HCT116 (cell line): Measurements from ENCODE around the gene GGTLC2. TPM values are rescaled to one million over a fixed set of nuclear protein-coding genes. Genes with fewer than 3 reads are reported as not detected.

Experiments
- ATAC-seq: fragments of 200-7000 bp; cut with Tn5 transposase; 2 replicates; pipeline ENCODE4 v1.9.1; 2020; ENCODE audit warnings: mild to moderate bottlenecking, moderate library complexity
- BruUV-seq: library from RNA; stranded (reverse); fragments of 400-500 nt; replicated peaks from 2 replicates; lab custom pipeline; 2021; lab: Mats Ljungman, UMichigan
- CTCF ChIA-PET: fragments of 300-600 bp; sonication (Branson Sonifier 250); formaldehyde crosslinking; loops from one replicate; lab custom pipeline; 2021; ENCODE audit warnings: antibody characterized with exemption; lab: Charles Lee
- POLR2A ChIA-PET: fragments of 300-600, 350-600 bp; sonication (Branson Sonifier 250); formaldehyde crosslinking; loops from one replicate; lab custom pipeline; 2021; ENCODE audit warnings: antibody characterized with exemption; lab: Charles Lee
- RAD21 ChIA-PET, 2 experiments: fragments of 300-600 bp; sonication (Branson Sonifier 250); formaldehyde crosslinking; loops; one replicate each; lab custom pipeline; 2023; ENCODE audit warnings: low total read pairs in 2 of 2; ENCODE audit not compliant: uncharacterized antibody in 2 of 2, unreplicated experiment in 2 of 2, low non-redundant PET in 1 of 2; lab: Charles Lee
- DNase-seq: peaks from one replicate; pipeline ENCODE4 v3.0.0-alpha.2; 2010; ENCODE audit warnings: low read depth, low spot score
- H2AFZ ChIP-seq: fragments of 200-600 bp; shearing (Covaris generic), sonication (generic); 2 replicates; pipeline ENCODE4 v1.6.1; 2017; ENCODE audit warnings: low read depth, mixed run types, mixed read lengths, antibody characterized with exemption, low read length; ENCODE audit not compliant: poor library complexity, severe bottlenecking
- H3K27ac ChIP-seq: 2 replicates; pipeline ENCODE4 v1.5.1; 2012; ENCODE audit warnings: low read depth, low read length
- H3K27me3 ChIP-seq: fragments of 200-600 bp; sonication (generic); 2 replicates; pipeline ENCODE4 v1.6.1; 2016; ENCODE audit warnings: mixed run types, low read length, mixed read lengths; ENCODE audit not compliant: insufficient read depth
- H3K36me3 ChIP-seq, 2 experiments: fragments of 200-500 bp in 1 of 2; fragments of 200-600 bp in 1 of 2; sonication (Bioruptor generic) in 1 of 2; sonication (generic) in 1 of 2; 2 replicates each; pipeline versions ENCODE4 v1.5.1 to v1.6.1; 2014 to 2016; ENCODE audit warnings: low read length in 2 of 2, inconsistent platforms in 1 of 2, mixed read lengths in 1 of 2, mixed run types in 1 of 2; ENCODE audit not compliant: insufficient read depth in 2 of 2, control insufficient read depth in 1 of 2
- H3K4me1 ChIP-seq, 2 experiments: fragments of 200-600 bp in 1 of 2; sonication (generic) in 1 of 2; 2 replicates each; pipeline versions ENCODE4 v1.5.1 to v1.6.1; 2012 to 2017; ENCODE audit warnings: low read length in 2 of 2, inconsistent platforms in 1 of 2, mild to moderate bottlenecking in 1 of 2, mixed read lengths in 1 of 2, mixed run types in 1 of 2, moderate library complexity in 1 of 2; ENCODE audit not compliant: insufficient read depth in 2 of 2, control insufficient read depth in 1 of 2
- H3K4me2 ChIP-seq: fragments of 200-600 bp; sonication (generic); 2 replicates; pipeline ENCODE4 v1.6.1; 2017; ENCODE audit warnings: mixed run types, low read length, mixed read lengths
- H3K4me3 ChIP-seq, 2 experiments: fragments of 200-600 bp in 1 of 2; sonication (generic) in 1 of 2; replicated peaks in 1 of 2; 2 replicates each; pipeline ENCODE4 v1.5.1; 2011 to 2016; ENCODE audit warnings: low read length in 2 of 2, control low read depth in 1 of 2, low read depth in 1 of 2, mild to moderate bottlenecking in 1 of 2, mixed read lengths in 1 of 2, mixed run types in 1 of 2
- H3K79me2 ChIP-seq: fragments of 200-600 bp; sonication (generic); 2 replicates; pipeline ENCODE4 v1.6.1; 2017; ENCODE audit warnings: mild to moderate bottlenecking, mixed run types, low read length, moderate library complexity, mixed read lengths; ENCODE audit not compliant: insufficient read depth
- H3K9ac ChIP-seq: fragments of 200-600 bp; sonication (generic); 2 replicates; pipeline ENCODE4 v1.6.1; 2016; ENCODE audit warnings: low read length, mixed read lengths
- H3K9me2 ChIP-seq: fragments of 200-600 bp; sonication (generic), shearing (Covaris generic); 2 replicates; pipeline ENCODE4 v1.6.1; 2017; ENCODE audit warnings: mixed run types, mild to moderate bottlenecking, moderate library complexity; ENCODE audit not compliant: insufficient read depth
- H3K9me3 ChIP-seq, 2 experiments: fragments of 200-500 bp in 1 of 2; fragments of 200-600 bp in 1 of 2; sonication (Bioruptor generic) in 1 of 2; sonication (generic) in 1 of 2; 2 replicates each; pipeline ENCODE4 v1.6.1; 2014 to 2017; ENCODE audit warnings: low read length in 2 of 2, mixed read lengths in 2 of 2, inconsistent platforms in 1 of 2, low read depth in 1 of 2, mild to moderate bottlenecking in 1 of 2, mixed run types in 1 of 2, moderate library complexity in 1 of 2; ENCODE audit not compliant: control insufficient read depth in 1 of 2, insufficient read depth in 1 of 2
- H4K20me1 ChIP-seq: fragments of 200-600 bp; sonication (generic), shearing (Covaris generic); 2 replicates; pipeline ENCODE4 v1.6.1; 2017; ENCODE audit warnings: mixed run types, mild to moderate bottlenecking, moderate library complexity; ENCODE audit not compliant: insufficient read depth
- EGR1 ChIP-seq: IDR thresholded peaks from 2 replicates; pipeline ENCODE4 v1.6.1; 2012; ENCODE audit warnings: low read depth
- EZH2phosphoT487 ChIP-seq: fragments of 200-600 bp; IDR thresholded peaks from 2 replicates; pipeline ENCODE4 v1.6.1; 2018; ENCODE audit warnings: antibody characterized with exemption, borderline replicate concordance
- FOSL1 ChIP-seq: IDR thresholded peaks from 2 replicates; pipeline ENCODE4 v1.6.1; 2012; ENCODE audit warnings: low read depth
- JUND ChIP-seq: IDR thresholded peaks from 2 replicates; pipeline ENCODE4 v1.6.1; 2012
- POLR2AphosphoS5 ChIP-seq: IDR thresholded peaks from 2 replicates; pipeline ENCODE4 v1.6.1; 2011; ENCODE audit warnings: mild to moderate bottlenecking, low read depth, low read length, moderate library complexity
- intact Hi-C: fragments of 100-400 bp; cut with micrococcal nuclease; formaldehyde crosslinking; loops from 2 replicates; pipeline ENCODE4 v1.10.0; 2022
- total RNA-seq: library from RNA; stranded (reverse); gene quantifications from one replicate; pipeline ENCODE4 v1.2.1, GENCODE V29; 2021; ENCODE audit not compliant: unreplicated experiment

GGTLC2 gene
- total RNA-seq, 1 experiment from 2014 or later: not detected

DNA sequence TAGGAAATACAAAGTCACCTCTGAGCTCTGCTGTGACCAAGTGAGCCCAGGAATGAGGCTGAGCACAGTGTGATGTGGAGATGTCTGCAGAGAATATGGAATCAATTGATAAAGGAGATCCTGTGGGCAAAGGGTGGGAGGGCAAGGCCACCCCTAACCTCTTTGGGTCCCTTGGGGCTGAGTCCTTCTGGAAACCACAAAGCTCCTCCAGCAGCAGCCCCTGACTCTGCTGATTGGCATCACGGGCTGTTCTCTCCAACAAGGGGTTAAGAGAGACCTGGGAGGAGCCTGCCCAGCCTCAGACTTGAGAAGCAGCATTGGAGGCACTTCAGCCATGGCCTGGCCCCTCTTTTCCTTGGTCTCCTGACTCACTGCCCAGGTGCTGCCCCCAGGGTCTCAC is 49.7 kb downstream of the GGTLC2 start:
- Histone ChIP-seq H3K4me2 (0 out of 2 replicates have a peak overlapping the region, but pooled peaks have one; percentile 75), H3K9me3 (no peaks in the 10 kb centered on the region), H3K79me2 (no peaks in the 10 kb centered on the region), H3K9ac (no peak overlapping the region), H3K27me3 (no peaks in the 10 kb centered on the region), H3K9me2 (no peaks in the 10 kb centered on the region), H4K20me1 (no peaks in the 10 kb centered on the region), H3K36me3 (no peaks in the 10 kb centered on the region), H3K4me3 (no peak overlapping the region), H2AFZ (no peak overlapping the region), H3K4me1 (peaks cover 10 to 24% of the 10 kb centered on the region in 2 experiments; a peak in 3 of 4 replicates), H3K27ac (no peak overlapping the region)
- no TSS peak for BruUV-seq
- ChIA-PET POLR2A (no interaction called here), RAD21 (interaction anchor here in 1 of 2 experiments (0.9 kb wide), 1 partner anchor 27 kb away, joined by 3 read pairs; no protein-coding TSS in a partner anchor), CTCF (interaction anchor here (1.0 to 3.0 kb wide), 8 partner anchors 9 to 190 kb away, joined by 3 to 14 read pairs (median 12); no protein-coding TSS in a partner anchor)
- TF ChIP-seq EGR1 (no peak), FOSL1 (no peak), JUND (no peak)
- intact Hi-C loops: no loop called here
- ATAC-seq: no peak
- DNase-seq: no peak

DNA sequence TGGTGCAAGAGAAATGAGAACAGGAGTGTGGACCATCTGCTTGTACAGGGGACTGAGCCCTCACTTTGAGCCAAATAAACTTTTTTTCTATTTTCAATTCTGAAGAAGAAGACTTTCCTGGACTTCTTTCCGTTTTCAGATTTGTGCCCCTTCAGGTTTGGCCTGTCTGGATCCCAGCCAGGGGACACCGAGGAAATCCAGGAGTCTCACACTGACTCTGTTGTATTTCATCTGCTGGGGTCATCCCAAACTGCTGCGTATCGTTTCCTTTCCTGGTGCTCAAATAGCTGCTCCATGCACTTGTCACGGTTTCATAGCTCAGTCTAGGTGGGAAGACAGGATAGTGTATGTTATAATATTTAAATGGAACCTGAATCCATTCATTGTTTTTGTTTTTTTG is 51.7 kb downstream of the GGTLC2 start:
- Histone ChIP-seq H3K9me2 (no peaks in the 10 kb centered on the region), H3K27me3 (no peaks in the 10 kb centered on the region), H3K27ac (no peak overlapping the region), H3K4me1 (peaks cover 10 to 24% of the 10 kb centered on the region in 2 experiments; a peak in 3 of 4 replicates), H2AFZ (no peak overlapping the region), H3K4me3 (no peak overlapping the region), H3K4me2 (no peak overlapping the region), H3K9ac (no peak overlapping the region), H3K9me3 (no peaks in the 10 kb centered on the region), H3K79me2 (no peaks in the 10 kb centered on the region), H3K36me3 (no peaks in the 10 kb centered on the region), H4K20me1 (no peaks in the 10 kb centered on the region)
- TF ChIP-seq POLR2AphosphoS5 (no peak), EZH2phosphoT487 (no peak)
- POLR2A ChIA-PET: no interaction called here
- DNase-seq: no peak
- RAD21 ChIA-PET: no interaction called here
- CTCF ChIA-PET: no interaction called here
- no TSS peak for BruUV-seq
- no peak for ATAC-seq
- intact Hi-C loops: no loop called here

Other genes starting within 250 kb of the GGTLC2 start
- 5.5 TPM for gene ZNF280B, start 135.9 kb upstream of the GGTLC2 start, total RNA-seq
- 0.81 TPM for gene ZNF280A, start 124.3 kb upstream of the GGTLC2 start, total RNA-seq
- gene PRAME, start 85.3 kb upstream of the GGTLC2 start, total RNA-seq: 28.4 TPM
- gene IGLL5, start 243.2 kb downstream of the GGTLC2 start, total RNA-seq: not detected